Hepatocyte (in vitro differentiated cells): ENCODE data around the gene FUCA2.

Experiments used
- EZH2 ChIP-seq: fragments of 200-600 bp; sonication (generic); IDR thresholded peaks from 2 replicates; pipeline ENCODE4 v1.6.1; 2016; ENCODE audit warnings: antibody characterized with exemption, mild to moderate bottlenecking, borderline replicate concordance
- EZH2phosphoT487 ChIP-seq: fragments of 200-600 bp; sonication (generic); IDR thresholded peaks from one replicate; pipeline ENCODE4 v1.6.1; 2018; ENCODE audit warnings: antibody characterized with exemption, mild to moderate bottlenecking, low read depth, moderate library complexity; ENCODE audit not compliant: unreplicated experiment, severe bottlenecking
- TF ChIP-seq, protein P1 (sequence below): fragments of 200-600 bp; sonication (generic); IDR thresholded peaks from 2 replicates; pipeline ENCODE4 v1.5.1; 2016; ENCODE audit warnings: antibody characterized with exemption, mild to moderate bottlenecking; ENCODE audit not compliant: poor library complexity

DNA sequence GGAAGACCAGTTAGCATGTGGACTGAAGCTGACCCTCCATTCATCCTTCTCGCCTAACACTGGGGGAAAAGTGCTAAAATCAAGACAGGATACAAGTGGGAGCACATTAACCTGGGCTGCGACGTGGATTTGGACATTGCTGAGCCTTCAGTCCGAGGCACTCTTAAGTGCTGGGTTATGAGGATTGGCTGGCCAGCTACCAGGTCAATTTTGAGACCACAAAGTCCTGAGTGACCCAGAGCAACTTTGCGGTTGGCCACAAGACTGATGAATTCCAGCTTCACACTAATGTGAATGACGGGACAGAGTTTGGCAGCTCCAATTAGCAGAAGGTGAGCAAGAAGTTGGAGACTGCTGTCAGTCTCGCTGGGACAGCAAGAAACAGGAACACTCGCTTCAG, 20.7 kb downstream of the FUCA2 start:
- TF ChIP-seq, protein P1, sequence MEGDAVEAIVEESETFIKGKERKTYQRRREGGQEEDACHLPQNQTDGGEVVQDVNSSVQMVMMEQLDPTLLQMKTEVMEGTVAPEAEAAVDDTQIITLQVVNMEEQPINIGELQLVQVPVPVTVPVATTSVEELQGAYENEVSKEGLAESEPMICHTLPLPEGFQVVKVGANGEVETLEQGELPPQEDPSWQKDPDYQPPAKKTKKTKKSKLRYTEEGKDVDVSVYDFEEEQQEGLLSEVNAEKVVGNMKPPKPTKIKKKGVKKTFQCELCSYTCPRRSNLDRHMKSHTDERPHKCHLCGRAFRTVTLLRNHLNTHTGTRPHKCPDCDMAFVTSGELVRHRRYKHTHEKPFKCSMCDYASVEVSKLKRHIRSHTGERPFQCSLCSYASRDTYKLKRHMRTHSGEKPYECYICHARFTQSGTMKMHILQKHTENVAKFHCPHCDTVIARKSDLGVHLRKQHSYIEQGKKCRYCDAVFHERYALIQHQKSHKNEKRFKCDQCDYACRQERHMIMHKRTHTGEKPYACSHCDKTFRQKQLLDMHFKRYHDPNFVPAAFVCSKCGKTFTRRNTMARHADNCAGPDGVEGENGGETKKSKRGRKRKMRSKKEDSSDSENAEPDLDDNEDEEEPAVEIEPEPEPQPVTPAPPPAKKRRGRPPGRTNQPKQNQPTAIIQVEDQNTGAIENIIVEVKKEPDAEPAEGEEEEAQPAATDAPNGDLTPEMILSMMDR: no peak
- no peak for TF ChIP-seq EZH2
- no peak for TF ChIP-seq EZH2phosphoT487
